BJ (cell line): ENCODE data around the gene DUSP7. TPM values are rescaled to one million over a fixed set of nuclear protein-coding genes. Genes with fewer than 3 reads are reported as not detected.
A peak's percentile ranks its signal among the peaks of the same experiment; 100 is the strongest.

Source experiments
- CTCF ChIA-PET: fragments of 350-600 bp; formaldehyde crosslinking; extraction: SDS; loops from one replicate; lab custom pipeline; 2021; ENCODE audit warnings: antibody characterized with exemption, inconsistent platforms; lab: Yijun Ruan, JAX
- POLR2A ChIA-PET: fragments of 300-600 bp; sonication (Branson Sonifier 250); formaldehyde crosslinking; extraction: SDS; loops from one replicate; lab custom pipeline; 2021; ENCODE audit warnings: antibody characterized with exemption; lab: Charles Lee
- DNase-seq: peaks from one replicate; pipeline ENCODE4 v3.0.0-alpha.2; 2011; ENCODE audit warnings: low read depth
- H3K27me3 ChIP-seq: 2 replicates; pipeline ENCODE4 v1.6.0; 2011; ENCODE audit warnings: low read length; ENCODE audit not compliant: control insufficient read depth, insufficient read depth
- H3K36me3 ChIP-seq: 2 replicates; pipeline ENCODE4 v1.5.1; 2011; ENCODE audit warnings: low read length; ENCODE audit not compliant: control insufficient read depth, insufficient read depth
- H3K4me3 ChIP-seq: 2 replicates; pipeline ENCODE4 v1.5.1; 2011; ENCODE audit warnings: low read depth, mild to moderate bottlenecking, control low read depth, low read length
- CTCF ChIP-seq: IDR thresholded peaks from 2 replicates; pipeline ENCODE4 v1.5.1; 2011; ENCODE audit warnings: low read depth, mild to moderate bottlenecking, control low read depth, inconsistent platforms, low read length, moderate library complexity; ENCODE audit not compliant: insufficient read depth
- polyA plus RNA-seq: library from polyadenylated mRNA; depleted of rRNA; stranded (reverse); fragments of >200 nt; gene quantifications from 2 replicates; pipeline ENCODE4 v1.2.3, GENCODE V29; 2011

Gene DUSP7
- polyA plus RNA-seq, 1 experiment, result 37.0 TPM

- POLR2A ChIA-PET, result interaction anchor here (0.6 kb wide), 1 partner anchor 110 kb away, joined by 23 read pairs; no protein-coding TSS in a partner anchor
- peaks cover 32% of the 10 kb centered on the region for H3K36me3 ChIP-seq
- H3K27me3 ChIP-seq, result no peaks in the 10 kb centered on the region
Measured at GRCh38 chr3:52052831-52053306, 3.5 kb downstream of the DUSP7 start.

GRCh38 chr3:52051444-52051843 is 4.9 kb downstream of the DUSP7 start:
- CTCF ChIA-PET, result interaction anchor here (1.2 to 12.6 kb wide), 3 partner anchors 48 to 69 kb away, joined by 4 to 179 read pairs (median 120); no protein-coding TSS in a partner anchor
- peaks cover 32% of the 10 kb centered on the region for H3K36me3 ChIP-seq
- DNase-seq, result no peak

More at GRCh38 chr3:52052831-52053306, 3.5 kb downstream of the DUSP7 start:
- DNase-seq, result peak; percentile 31
- peak; percentile 66 for TF ChIP-seq CTCF
- CTCF ChIA-PET, result interaction anchor here (0.7 to 12.6 kb wide), 30 partner anchors 9 to 166 kb away, joined by 3 to 179 read pairs (median 4); partner anchors contain the start of genes POC1A, RPL29 and RRP9
- H3K4me3 ChIP-seq, result peak overlapping the region; percentile 31

GRCh38 chr3:52050571-52050970 is 5.8 kb downstream of the DUSP7 start:
- Histone ChIP-seq H3K36me3 (peaks cover 32% of the 10 kb centered on the region), H3K27me3 (no peaks in the 10 kb centered on the region), H3K4me3 (no peak overlapping the region)
- TF ChIP-seq CTCF, result no peak
- CTCF ChIA-PET, result interaction anchor here (1.5 to 12.6 kb wide), 3 partner anchors 47 to 108 kb away, joined by 4 to 179 read pairs (median 120); no protein-coding TSS in a partner anchor
- DNase-seq, result no peak
- POLR2A ChIA-PET, result interaction anchor here (0.6 kb wide), 1 partner anchor 19 kb away, joined by 3 read pairs; no protein-coding TSS in a partner anchor

More at GRCh38 chr3:52051444-52051843, 4.9 kb downstream of the DUSP7 start:
- Histone ChIP-seq H3K4me3 (no peak overlapping the region), H3K27me3 (no peaks in the 10 kb centered on the region)
- POLR2A ChIA-PET, result no interaction called here
- TF ChIP-seq CTCF, result no peak

- POLR2A ChIA-PET, result no interaction called here
- peaks cover 32% of the 10 kb centered on the region for H3K36me3 ChIP-seq
- DNase-seq, result no peak
Measured at GRCh38 chr3:52049503-52049902, 6.9 kb downstream of the DUSP7 start.

More at GRCh38 chr3:52049503-52049902, 6.9 kb downstream of the DUSP7 start:
- Histone ChIP-seq H3K27me3 (no peaks in the 10 kb centered on the region), H3K4me3 (no peak overlapping the region)
- CTCF ChIA-PET, result interaction anchor here (1.5 to 12.6 kb wide), 3 partner anchors 45 to 106 kb away, joined by 4 to 120 read pairs (median 4); no protein-coding TSS in a partner anchor
- TF ChIP-seq CTCF, result no peak
